Measurements from ENCODE around the gene RD3L. TPM values are rescaled to one million over a fixed set of nuclear protein-coding genes. Genes with fewer than 3 reads are reported as not detected.

The RD3L gene
- total and polyA plus RNA-seq, 2 of the 13 experiments (the other 11 are each of a cell fraction or from before 2014, with no cell fraction given), result not detected

GRCh38 chr14:103894034-103894722 is 48.2 kb downstream of the RD3L start (continued):
- TF ChIP-seq ZBTB40 (IDR thresholded peaks at IDR 0.05) (no peak), ZBTB40 (CRISPR knock-in tag; IDR thresholded peaks at IDR 0.05) (no peak), ZNF282 (IDR thresholded peaks at IDR 0.05; ENCODE audit: partially characterized antibody) (no peak), GPN1 (CRISPR knock-in tag; IDR thresholded peaks at IDR 0.05; ENCODE audit: borderline replicate concordance) (no peak), CENPX (CRISPR knock-in tag; IDR thresholded peaks at IDR 0.05) (no peak), ATF7-NPFF (CRISPR knock-in tag; IDR thresholded peaks at IDR 0.05; ENCODE audit: low read depth) (no peak), SMAD1 (CRISPR knock-in tag; IDR thresholded peaks at IDR 0.05; ENCODE audit: borderline replicate concordance, low read depth) (no peak), HMGXB3 (CRISPR knock-in tag; IDR thresholded peaks at IDR 0.05; ENCODE audit: borderline replicate concordance) (no peak), ZNF674 (CRISPR knock-in tag; IDR thresholded peaks at IDR 0.05; ENCODE audit: low read depth) (no peak), SRY (CRISPR knock-in tag; IDR thresholded peaks at IDR 0.05) (no peak)
